A673 (cell line): ENCODE data around the gene GAS7.

ENCODE experiments used
- CTCF ChIP-seq: fragments of 300-800, 200-600 bp; sonication (generic); conservative IDR thresholded peaks from 2 replicates; pipeline ENCODE4 v1.5.1; 2017; ENCODE audit warnings: low read depth, mild to moderate bottlenecking, antibody characterized with exemption, low read length, moderate library complexity, mixed read lengths
- EZH2 ChIP-seq: fragments of 200-600 bp; sonication (generic); IDR thresholded peaks from 2 replicates; pipeline ENCODE4 v1.6.1; 2017; ENCODE audit warnings: borderline replicate concordance, low read depth, mild to moderate bottlenecking, mixed read lengths, antibody characterized with exemption, low read length; ENCODE audit not compliant: poor library complexity, severe bottlenecking

- TF ChIP-seq CTCF (no peak), EZH2 (no peak)
Observed at GRCh38 chr17:9934331-9934730, 264.1 kb downstream of the GAS7 start.
